HT-29 (cell line): ENCODE data around the gene GJB6. TPM values are rescaled to one million over a fixed set of nuclear protein-coding genes. Genes with fewer than 3 reads are reported as not detected.
A peak's percentile ranks its signal among the peaks of the same experiment; 100 is the strongest.

Experiments
- DNase-seq: peaks from one replicate; pipeline ENCODE4 v3.0.0-alpha.2; 2015; ENCODE audit warnings: low spot score
- total RNA-seq: library from RNA; depleted of rRNA; stranded (reverse); fragments of >200 nt; shearing (Covaris generic); gene quantifications from 2 replicates; pipeline ENCODE4 v1.2.3, GENCODE V29; 2014; rRNA removed

The GJB6 gene
- total RNA-seq, 1 experiment from 2014 or later, result 1.9 TPM

DNA sequence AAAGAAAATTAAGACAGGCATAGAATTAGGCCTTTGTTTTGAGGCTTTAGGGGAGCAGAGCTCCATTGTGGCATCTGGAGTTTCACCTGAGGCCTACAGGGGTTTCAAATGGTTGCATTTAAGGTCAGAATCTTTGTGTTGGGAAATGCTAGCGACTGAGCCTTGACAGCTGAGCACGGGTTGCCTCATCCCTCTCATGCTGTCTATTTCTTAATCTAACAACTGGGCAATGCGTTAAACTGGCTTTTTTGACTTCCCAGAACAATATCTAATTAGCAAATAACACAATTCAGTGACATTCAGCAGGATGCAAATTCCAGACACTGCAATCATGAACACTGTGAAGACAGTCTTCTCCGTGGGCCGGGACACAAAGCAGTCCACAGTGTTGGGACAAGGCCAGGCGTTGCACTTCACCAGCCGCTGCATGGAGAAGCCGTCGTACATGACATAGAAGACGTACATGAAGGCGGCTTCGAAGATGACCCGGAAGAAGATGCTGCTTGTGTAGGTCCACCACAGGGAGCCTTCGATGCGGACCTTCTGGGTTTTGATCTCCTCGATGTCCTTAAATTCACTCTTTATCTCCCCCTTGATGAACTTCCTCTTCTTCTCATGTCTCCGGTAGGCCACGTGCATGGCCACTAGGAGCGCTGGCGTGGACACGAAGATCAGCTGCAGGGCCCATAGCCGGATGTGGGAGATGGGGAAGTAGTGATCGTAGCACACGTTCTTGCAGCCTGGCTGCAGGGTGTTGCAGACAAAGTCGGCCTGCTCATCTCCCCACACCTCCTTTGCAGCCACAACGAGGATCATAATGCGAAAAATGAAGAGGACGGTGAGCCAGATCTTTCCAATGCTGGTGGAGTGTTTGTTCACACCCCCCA, 43.2 kb downstream of the GJB6 start:
- DNase-seq, result no peak

DNA sequence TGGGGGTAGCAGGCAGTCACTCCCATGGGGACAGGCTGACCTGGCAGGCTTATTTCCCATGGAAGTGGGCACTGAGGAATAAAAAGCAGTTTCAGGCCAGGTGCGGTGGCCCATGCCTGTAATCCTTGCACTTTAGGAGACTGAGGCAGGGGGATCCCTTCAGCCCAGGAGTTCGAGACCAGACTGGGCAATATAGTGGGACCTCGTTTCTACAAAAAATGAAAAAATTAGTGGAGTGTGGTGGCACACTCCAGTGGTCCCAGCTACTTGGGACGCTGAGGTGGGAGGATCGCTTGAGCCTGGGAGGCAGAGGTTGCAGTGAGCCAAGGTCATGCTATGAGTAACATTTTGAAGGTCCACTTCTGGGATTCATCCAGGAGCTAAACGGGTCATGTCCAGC, 45.3 kb downstream of the GJB6 start:
- no peak for DNase-seq

DNA sequence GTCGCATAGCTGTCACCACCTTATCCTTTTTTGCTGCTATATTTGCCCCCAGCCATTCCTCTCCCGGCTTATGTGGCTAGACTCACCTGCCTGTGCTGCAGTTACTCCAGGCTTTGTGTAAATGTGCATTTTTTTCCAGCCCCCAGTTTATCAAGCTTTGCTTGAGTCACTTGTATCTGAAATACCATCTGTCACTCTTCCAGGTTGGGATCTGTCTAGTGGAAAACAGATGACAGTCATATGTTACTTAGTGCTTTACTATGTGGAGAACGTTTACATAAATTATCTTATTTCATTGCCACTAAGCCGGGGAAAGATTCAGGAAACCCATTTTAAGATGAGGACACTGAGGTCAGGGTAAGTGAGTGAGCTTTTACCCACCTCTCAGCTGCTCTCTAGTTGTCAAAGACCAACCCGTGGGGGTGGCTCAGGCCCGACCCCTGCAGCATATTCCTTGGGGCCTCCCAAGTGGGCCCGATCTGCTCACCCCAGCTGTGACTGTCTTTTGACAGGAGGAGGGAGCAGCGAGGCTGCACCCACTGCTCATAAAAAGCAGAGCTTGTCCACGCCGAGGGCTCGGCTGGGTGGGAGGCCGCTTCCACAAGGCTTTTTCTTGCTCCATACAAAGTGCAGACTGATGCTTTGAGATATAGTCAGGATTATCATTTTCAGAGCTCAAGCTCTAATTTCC, 46.6 kb downstream of the GJB6 start:
- DNase-seq, result no peak

DNA sequence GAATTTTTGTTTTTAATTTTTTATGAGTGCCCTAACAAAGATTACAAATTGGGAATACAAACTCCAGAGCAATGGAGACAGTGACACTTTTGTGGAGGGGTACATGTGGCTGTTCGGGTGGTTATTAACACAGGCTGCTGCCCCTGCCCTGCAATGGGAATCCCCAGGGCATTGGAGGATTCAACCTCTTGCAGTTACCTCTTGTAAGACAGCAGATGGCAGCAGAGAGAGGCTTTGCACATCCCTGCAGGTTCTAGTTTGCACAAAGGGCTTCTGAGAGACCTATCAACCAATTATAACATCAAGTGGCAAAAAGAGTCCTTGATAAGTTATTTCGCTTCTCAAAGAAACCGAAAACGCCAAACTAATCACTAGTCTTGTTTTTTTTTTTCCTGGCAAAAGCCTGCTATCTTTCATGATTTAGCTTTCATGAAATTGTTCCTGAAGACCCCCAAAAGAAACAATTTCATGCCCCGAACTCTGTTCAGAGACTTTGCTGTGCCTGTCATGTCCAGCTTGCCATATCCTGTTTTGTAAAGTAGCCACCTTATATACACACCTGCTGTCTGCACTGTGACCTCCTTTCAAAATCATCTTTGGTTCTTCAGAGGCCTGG, 49.8 kb downstream of the GJB6 start:
- DNase-seq, result peak; percentile 89

DNA sequence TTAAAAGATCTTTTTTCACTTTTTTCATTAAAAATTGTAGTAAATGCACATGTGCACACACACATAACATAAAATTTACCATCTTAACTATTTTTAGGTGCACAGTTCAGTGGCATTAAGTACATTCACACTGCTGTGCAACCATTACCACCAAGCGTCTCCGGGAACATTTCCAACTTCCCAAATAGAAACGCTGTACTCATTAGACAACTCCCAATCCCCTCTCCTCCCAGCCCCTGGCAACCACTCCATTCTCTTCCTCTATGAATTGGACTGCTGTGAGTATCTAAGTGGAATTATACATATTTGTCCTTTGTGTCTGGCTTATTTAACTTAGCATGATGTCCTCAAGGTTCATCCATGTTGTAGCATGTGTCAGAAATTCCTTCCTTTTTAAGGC, 50.9 kb downstream of the GJB6 start:
- no peak for DNase-seq

DNA sequence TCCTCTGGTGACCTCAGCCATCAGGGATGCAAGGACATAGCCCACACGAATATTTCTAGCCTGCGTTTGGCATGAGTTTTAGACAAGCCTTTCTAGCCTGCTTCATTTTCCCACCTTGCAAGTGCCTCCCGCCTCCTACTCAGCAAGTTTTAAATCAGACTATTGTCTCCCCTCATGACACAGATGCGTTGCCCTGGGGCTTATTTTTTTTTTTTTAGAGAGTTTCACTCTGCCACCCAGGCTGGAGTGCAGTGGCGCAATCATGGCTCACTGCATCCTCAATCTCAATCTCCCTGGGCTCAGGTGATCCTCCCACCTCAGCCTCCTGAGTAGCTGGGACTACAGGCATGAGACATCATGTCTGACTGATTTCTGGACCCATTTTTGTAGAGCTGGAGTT, 54.0 kb downstream of the GJB6 start:
- DNase-seq, result no peak

DNA sequence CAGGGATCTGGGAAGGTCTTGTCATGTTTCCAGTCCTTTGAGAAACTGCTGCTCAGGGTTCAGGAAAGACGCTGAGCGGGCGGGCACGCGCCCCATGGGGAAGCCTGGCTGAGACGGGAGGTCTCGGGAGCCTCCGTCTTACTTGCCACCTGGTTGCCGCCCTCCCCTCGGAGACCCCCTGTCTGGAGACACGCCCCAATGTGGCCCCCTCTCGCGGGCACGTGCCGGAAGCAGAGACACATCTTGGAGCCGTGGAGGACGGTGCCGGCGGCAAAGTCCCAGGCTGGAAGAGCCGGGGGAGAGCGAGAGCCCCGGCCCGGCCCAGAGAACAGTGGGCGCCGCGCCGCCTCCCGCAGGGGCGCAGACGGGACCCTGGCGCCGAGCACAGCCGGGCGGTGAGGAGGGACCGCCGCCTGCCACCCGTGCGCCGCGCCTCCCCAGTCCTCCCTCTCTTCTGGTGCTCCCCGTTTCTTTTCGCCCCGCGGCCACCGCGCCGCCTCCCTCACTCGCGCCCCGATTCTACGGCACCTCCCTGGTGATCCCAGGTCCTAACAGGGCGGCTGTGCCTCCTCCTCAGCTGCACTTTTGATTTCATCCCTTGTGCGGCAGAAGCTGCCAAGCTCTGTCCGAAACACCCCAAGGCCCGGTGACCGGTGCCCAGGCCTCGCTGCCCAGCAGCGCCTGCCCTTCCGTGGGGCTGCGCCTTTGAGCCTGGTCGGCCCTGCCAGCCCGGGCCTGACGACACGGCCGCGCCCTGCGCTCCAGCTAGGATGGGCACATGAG, 54.9 kb downstream of the GJB6 start:
- no peak for DNase-seq

DNA sequence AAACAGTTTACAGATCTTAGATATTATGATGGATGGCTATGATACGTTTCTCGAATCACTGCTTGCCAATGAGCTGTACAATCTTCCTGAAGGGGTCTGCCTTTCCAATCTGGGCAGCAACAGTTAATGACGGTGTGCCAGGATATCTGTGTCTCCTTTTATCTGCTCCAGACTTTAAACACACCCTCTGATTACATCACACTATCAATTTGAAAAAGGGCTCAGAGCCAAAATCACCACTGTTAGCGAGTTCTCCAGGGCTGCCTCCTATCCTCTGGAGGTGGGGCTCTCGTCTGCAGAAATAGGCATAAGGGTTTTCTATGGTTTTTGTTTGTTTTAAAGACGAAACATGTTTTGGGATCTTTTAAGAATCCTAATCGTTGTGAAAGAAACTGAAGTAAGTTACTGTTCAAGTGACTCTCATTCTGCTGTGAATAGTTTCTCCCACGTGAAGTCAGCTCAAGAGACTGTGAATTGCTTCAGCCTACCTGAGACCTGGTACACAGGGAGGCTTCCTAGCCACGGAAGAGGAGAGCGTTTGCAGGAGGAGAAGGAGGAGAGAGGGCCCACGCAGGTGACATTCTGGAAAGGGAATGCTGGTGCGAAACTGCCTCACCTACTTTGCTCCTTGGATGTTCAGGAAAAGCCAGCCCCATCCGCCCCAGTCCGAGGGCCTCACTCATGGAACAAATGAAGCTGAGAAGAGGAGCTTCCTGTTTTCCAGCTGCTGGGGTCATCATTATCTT, 56.0 kb downstream of the GJB6 start:
- DNase-seq, result no peak

DNA sequence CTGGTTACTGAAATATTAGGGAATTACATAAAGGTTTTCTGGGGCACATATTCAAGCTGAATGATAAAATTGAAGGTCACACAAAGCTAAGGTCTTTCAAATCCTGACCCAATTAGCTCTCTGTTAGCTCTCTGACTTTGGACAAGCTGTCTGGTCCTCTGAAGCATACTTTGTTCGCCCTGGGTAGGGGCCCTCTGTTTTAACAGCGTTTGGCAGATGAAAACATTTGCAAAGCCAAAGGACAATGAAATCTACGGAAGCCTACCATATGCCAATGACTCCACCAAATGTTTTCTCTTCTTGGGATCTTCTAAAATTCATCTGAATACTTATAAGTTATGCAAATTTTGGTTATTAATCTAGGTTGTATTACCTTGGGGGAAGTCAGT, 56.7 kb downstream of the GJB6 start:
- no peak for DNase-seq

DNA sequence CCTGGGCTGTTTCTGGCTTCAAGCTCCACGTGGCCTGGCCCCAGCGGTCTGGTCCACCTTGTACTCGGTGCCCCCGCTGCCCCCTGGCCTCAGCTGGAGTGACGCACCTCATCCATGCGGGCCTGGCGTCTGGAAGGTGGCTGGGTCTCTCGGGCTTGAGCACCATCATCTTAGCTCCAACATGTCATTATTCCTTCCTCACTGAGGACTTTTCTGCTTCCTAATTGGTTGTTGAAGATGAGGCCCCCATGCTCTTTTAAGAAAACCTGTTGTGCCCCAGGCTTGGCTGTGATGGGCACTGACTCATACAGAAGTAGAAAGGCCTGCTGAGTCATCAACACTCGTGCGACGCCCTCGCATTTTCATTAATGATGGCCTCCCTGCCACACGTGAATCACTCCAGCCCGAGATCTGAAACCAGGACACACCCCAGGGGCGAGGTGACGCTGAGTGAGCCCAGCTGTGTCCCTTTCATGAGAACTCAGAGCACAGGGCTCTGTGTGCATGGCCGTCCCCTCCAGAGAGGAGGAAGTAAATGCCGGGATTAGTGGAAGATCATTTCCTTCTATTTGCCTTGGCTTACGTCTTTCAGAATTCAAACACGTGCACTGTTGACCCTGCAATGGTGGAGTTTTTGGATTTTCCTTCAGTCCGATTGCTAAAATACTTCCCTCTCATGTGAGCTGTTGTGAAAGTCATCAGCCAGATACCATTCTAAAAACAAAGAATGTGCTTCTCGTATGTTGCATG, 57.3 kb downstream of the GJB6 start:
- peak; percentile 96 for DNase-seq

DNA sequence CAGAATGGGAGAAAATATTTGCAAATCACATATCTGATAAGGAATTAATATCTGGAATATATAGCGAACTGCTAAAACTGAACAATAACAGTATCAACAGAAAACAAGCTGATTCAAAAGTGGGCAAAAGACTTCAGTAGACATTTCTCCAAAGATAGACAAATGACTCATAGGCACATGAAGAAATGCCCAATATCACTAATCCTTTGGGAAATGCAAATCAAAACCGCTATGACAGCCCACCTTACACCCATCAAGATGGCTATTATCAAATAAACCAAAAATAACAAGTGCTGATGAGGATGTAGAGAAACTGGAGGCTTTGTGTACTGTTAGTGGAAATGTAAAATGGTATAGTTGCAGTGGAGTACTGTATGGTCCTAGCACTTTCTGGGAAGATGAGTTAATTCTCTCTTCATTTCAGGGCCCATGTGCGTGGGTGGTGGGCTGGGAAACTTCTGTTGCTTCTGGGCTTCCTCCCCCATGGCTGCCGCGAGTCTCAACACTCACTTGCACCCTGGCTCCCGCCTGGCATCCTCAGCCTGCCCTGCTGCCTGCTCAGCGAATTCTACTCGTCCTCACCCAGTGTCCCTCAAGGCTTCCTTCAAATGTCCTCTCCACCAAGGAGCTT, 58.9 kb downstream of the GJB6 start:
- DNase-seq, result no peak

Other genes with a start within 250 kb of the GJB6 start
- gene GJA3, start 71.3 kb downstream of the GJB6 start, total RNA-seq, result 0.29 and 0.43 TPM in 2 replicates
- gene GJB2, start 39.4 kb downstream of the GJB6 start, total RNA-seq, result 41.9 and 50.1 TPM in 2 replicates